B cell (primary cell): ENCODE data around the gene ESYT3. TPM values are rescaled to one million over a fixed set of nuclear protein-coding genes. Genes with fewer than 3 reads are reported as not detected.

Source experiments
- ATAC-seq: fragments of 200-7000 bp; cut with Tn5 transposase; one replicate; pipeline ENCODE4 v1.10.0; 2021; ENCODE audit warnings: low read depth, mild to moderate bottlenecking, moderate number of reproducible peaks, moderate library complexity
- CTCF ChIA-PET: fragments of 350-600 bp; sonication (Branson Sonifier 250); formaldehyde crosslinking; loops from one replicate; lab custom pipeline; 2021; ENCODE audit warnings: antibody characterized with exemption, inconsistent platforms; lab: Charles Lee
- POLR2A ChIA-PET: fragments of 350-600 bp; sonication (Branson Sonifier 250); formaldehyde crosslinking; loops from one replicate; lab custom pipeline; 2021; ENCODE audit warnings: antibody characterized with exemption; lab: Charles Lee
- DNase-seq: peaks from one replicate; pipeline ENCODE4 v3.0.0; 2013
- H2AFZ ChIP-seq: 2 replicates; pipeline ENCODE4 v1.6.1; 2012; ENCODE audit warnings: mild to moderate bottlenecking, low read depth, low read length; ENCODE audit not compliant: insufficient read depth, poor library complexity, severe bottlenecking
- H3K27ac ChIP-seq, 2 donors: 1 replicate in 1 of 2; 2 replicates in 1 of 2; pipeline ENCODE4 v1.5.1; 2012 to 2013; ENCODE audit warnings: low read length in 2 of 2, mild to moderate bottlenecking in 2 of 2, moderate library complexity in 1 of 2
- H3K27me3 ChIP-seq, 4 experiments: fragments of 200-600 bp in 1 of 4; sonication (generic) in 1 of 4; replicated peaks in 1 of 4; 1 replicate in 2 of 4; 2 replicates in 2 of 4; pipeline versions ENCODE4 v1.6.1 to v1.7.0; 2013 to 2016; ENCODE audit warnings: low read length in 3 of 4, mild to moderate bottlenecking in 2 of 4, mixed read lengths in 1 of 4, moderate library complexity in 1 of 4; ENCODE audit not compliant: insufficient read depth in 4 of 4, control insufficient read depth in 3 of 4; ENCODE audit errors: control extremely low read depth in 1 of 4
- H3K36me3 ChIP-seq, 2 experiments: replicated peaks in 1 of 2; 1 replicate in 1 of 2; 2 replicates in 1 of 2; pipeline versions ENCODE4 v1.6.1 to v1.7.1; 2013; ENCODE audit warnings: low read length in 1 of 2; ENCODE audit not compliant: insufficient read depth in 2 of 2, control insufficient read depth in 1 of 2; ENCODE audit errors: control extremely low read depth in 1 of 2, extremely low read depth in 1 of 2
- H3K4me1 ChIP-seq, 2 donors: fragments of 200-600 bp in 1 of 2; sonication (generic) in 1 of 2; 1 replicate in 1 of 2; 2 replicates in 1 of 2; pipeline versions ENCODE4 v1.5.1 to v1.6.1; 2013 to 2017; ENCODE audit warnings: low read length in 2 of 2; ENCODE audit not compliant: control insufficient read depth in 2 of 2, insufficient read depth in 2 of 2
- H3K4me2 ChIP-seq: replicated peaks from 2 replicates; pipeline ENCODE3; 2012; ENCODE audit warnings: mild to moderate bottlenecking, low read depth, low read length; ENCODE audit not compliant: poor library complexity, severe bottlenecking
- H3K4me3 ChIP-seq, 5 experiments: fragments of 200-600 bp in 1 of 5; sonication (generic) in 1 of 5; 1 replicate in 3 of 5; 2 replicates in 2 of 5; pipeline versions ENCODE4 v1.5.1 to v1.7.0; 2011 to 2016; ENCODE audit warnings: low read length in 4 of 5, mild to moderate bottlenecking in 4 of 5, low read depth in 2 of 5, control low read depth in 1 of 5, moderate library complexity in 1 of 5; ENCODE audit not compliant: insufficient read depth in 1 of 5; ENCODE audit errors: control extremely low read depth in 1 of 5, extremely low read depth in 1 of 5
- H3K79me2 ChIP-seq: fragments of 200-600 bp; sonication (generic); one replicate; pipeline ENCODE4 v1.6.0; 2016; ENCODE audit warnings: low read length; ENCODE audit not compliant: control insufficient read depth, insufficient read depth
- H3K9ac ChIP-seq: fragments of 200-600 bp; sonication (generic); 2 replicates; pipeline ENCODE4 v1.6.1; 2017; ENCODE audit warnings: mild to moderate bottlenecking, low read length, moderate library complexity
- H3K9me3 ChIP-seq, 3 donors: one replicate each; pipeline versions ENCODE4 v1.6.1 to v1.7.1; 2013; ENCODE audit warnings: low read length in 2 of 3; ENCODE audit not compliant: control insufficient read depth in 2 of 3, insufficient read depth in 1 of 3; ENCODE audit errors: control extremely low read depth in 1 of 3
- H4K20me1 ChIP-seq: 2 replicates; pipeline ENCODE4 v1.6.0; 2012; ENCODE audit warnings: mild to moderate bottlenecking, low read length; ENCODE audit not compliant: insufficient read depth, control insufficient read depth, poor library complexity, severe bottlenecking
- H3K27ac Mint-ChIP-seq: one replicate; pipeline ENCODE4 v1.8.0; 2021; ENCODE audit warnings: mixed read lengths
- H3K27me3 Mint-ChIP-seq: one replicate; pipeline ENCODE4 v1.8.0; 2021; ENCODE audit warnings: mixed read lengths
- H3K4me1 Mint-ChIP-seq: one replicate; pipeline ENCODE4 v1.8.0; 2021; ENCODE audit warnings: mixed read lengths
- H3K4me3 Mint-ChIP-seq: one replicate; pipeline ENCODE4 v1.8.0; 2021; ENCODE audit warnings: mixed read lengths
- H3K9me3 Mint-ChIP-seq: one replicate; pipeline ENCODE4 v1.8.0; 2022; ENCODE audit warnings: mixed read lengths; ENCODE audit not compliant: insufficient read depth
- CTCF ChIP-seq: fragments of 200-600 bp; IDR thresholded peaks from one replicate; pipeline ENCODE4 v1.8.0; 2022; ENCODE audit warnings: antibody characterized with exemption, mild to moderate bottlenecking
- EZH2 ChIP-seq: IDR thresholded peaks from 2 replicates; pipeline ENCODE4 v1.6.1; 2012; ENCODE audit warnings: borderline replicate concordance, low read depth, mild to moderate bottlenecking, moderate library complexity, low read length; ENCODE audit not compliant: insufficient read depth, poor library complexity, severe bottlenecking
- WGBS: methylation state at CpG from one replicate; pipeline ENCODE4 v1.1.5; 2013; ENCODE audit warnings: missing lambda C conversion rate; ENCODE audit not compliant: insufficient coverage; 5-methylcytosine and 5-hydroxymethylcytosine counted together
- intact Hi-C: fragments of 100-400 bp; cut with micrococcal nuclease; formaldehyde crosslinking; loops from one replicate; pipeline ENCODE4 v1.10.0; 2022
- polyA plus RNA-seq: library from polyadenylated mRNA; depleted of rRNA; stranded (reverse); fragments of >200 nt; gene quantifications from 2 replicates; pipeline ENCODE4 v1.2.3, GENCODE V29; 2012
- total RNA-seq, 2 donors: library from RNA; stranded (reverse); fragments of 120-200 nt in 1 of 2; gene quantifications; 1 replicate in 1 of 2; 2 replicates in 1 of 2; pipeline versions ENCODE4 v1.2.3 to v1.2.4, GENCODE V29; 2013 to 2022

ESYT3 gene
- total and polyA plus RNA-seq, 2 donors (not counting 1 experiment from before 2014, with no cell fraction given): not detected

- Histone ChIP-seq H3K9me3 (peaks cover 0 to 3% (median 0%) of the 10 kb centered on the region in 3 donors), H4K20me1 (no peaks in the 10 kb centered on the region), H3K4me2 (no peak overlapping the region), H2AFZ (no peak overlapping the region), H3K36me3 (no peaks in the 10 kb centered on the region), H3K79me2 (no peaks in the 10 kb centered on the region), H3K4me1 (no peaks in the 10 kb centered on the region), H3K27ac (no peak overlapping the region), H3K4me3 (no peak overlapping the region), H3K9ac (no peak overlapping the region), H3K27me3 (peaks cover 0 to 17% (median 1%) of the 10 kb centered on the region in 4 experiments)
- no peak for ATAC-seq
- Mint-ChIP-seq H3K27ac (no peak overlapping the region), H3K27me3 (peaks cover 39% of the 10 kb centered on the region), H3K9me3 (no peaks in the 10 kb centered on the region), H3K4me3 (no peak overlapping the region), H3K4me1 (no peaks in the 10 kb centered on the region)
- DNase-seq: no peak
- 96% methylated on average over 7 of the region's 9 CpGs for whole genome bisulfite sequencing
- ChIA-PET POLR2A (no interaction called here), CTCF (no interaction called here)
- TF ChIP-seq EZH2 (no peak), CTCF (no peak)
- intact Hi-C loops: no loop called here
These were observed 44.4 kb upstream of the ESYT3 start for GRCh38 chr3:138389841-138390581.

GRCh38 chr3:138390582-138390932 is 43.9 kb upstream of the ESYT3 start:
- Histone ChIP-seq H2AFZ (no peak overlapping the region), H3K27me3 (peaks cover 0 to 17% (median 1%) of the 10 kb centered on the region in 4 experiments), H3K27ac (no peak overlapping the region), H4K20me1 (no peaks in the 10 kb centered on the region), H3K9me3 (peaks cover 0 to 3% (median 0%) of the 10 kb centered on the region in 3 donors), H3K4me1 (no peaks in the 10 kb centered on the region), H3K36me3 (no peaks in the 10 kb centered on the region), H3K4me3 (no peak overlapping the region), H3K79me2 (no peaks in the 10 kb centered on the region), H3K4me2 (no peak overlapping the region), H3K9ac (no peak overlapping the region)
- ChIA-PET POLR2A (no interaction called here), CTCF (no interaction called here)
- H3K4me1 Mint-ChIP-seq: no peaks in the 10 kb centered on the region
- no peak for DNase-seq
- no peak for ATAC-seq
- intact Hi-C loops: no loop called here
- no peak overlapping the region for H3K4me3 Mint-ChIP-seq
- no peak overlapping the region for H3K27ac Mint-ChIP-seq
- TF ChIP-seq EZH2: no peak
- no peak for TF ChIP-seq CTCF
- H3K9me3 Mint-ChIP-seq: no peaks in the 10 kb centered on the region
- no CpG with 5 or more reads among the region's 2 CpGs for WGBS
- peaks cover 43% of the 10 kb centered on the region for H3K27me3 Mint-ChIP-seq
